Muscle layer of colon (tissue), 2 donors: Measurements from ENCODE around the gene TP53BP2.
"Not testable (repeated sequence)": the region's sequence is repeated elsewhere in the genome, so short reads cannot be mapped to it uniquely, and the experiment has no call there.

Source experiments
- H3K27ac ChIP-seq: one replicate; pipeline ENCODE4 v1.7.0; 2013; ENCODE audit warnings: low read depth, mild to moderate bottlenecking, low read length, moderate library complexity
- H3K27me3 ChIP-seq, 2 donors: one replicate each; pipeline ENCODE4 v1.7.0; 2013; ENCODE audit warnings: low read length in 2 of 2, mild to moderate bottlenecking in 2 of 2; ENCODE audit not compliant: insufficient read depth in 2 of 2, control insufficient read depth in 1 of 2
- H3K36me3 ChIP-seq: one replicate; pipeline ENCODE4 v1.7.0; 2013; ENCODE audit warnings: mild to moderate bottlenecking, low read length; ENCODE audit not compliant: insufficient read depth
- H3K4me1 ChIP-seq: one replicate; pipeline ENCODE4 v1.7.0; 2013; ENCODE audit warnings: mild to moderate bottlenecking, low read length; ENCODE audit not compliant: insufficient read depth
- H3K4me3 ChIP-seq, 2 donors: one replicate each; pipeline ENCODE4 v1.7.0; 2013; ENCODE audit warnings: low read length in 2 of 2, low read depth in 1 of 2, mild to moderate bottlenecking in 1 of 2, moderate library complexity in 1 of 2
- H3K9ac ChIP-seq: one replicate; pipeline ENCODE4 v1.7.0; 2013; ENCODE audit warnings: low read length
- H3K9me3 ChIP-seq: one replicate; pipeline ENCODE4 v1.7.0; 2013; ENCODE audit warnings: mild to moderate bottlenecking, low read length
- donor health status: abdominal sarcoma.
- donor health status: Adenocarcinoma of cecum.

The TP53BP2 gene

GRCh38 chr1:223848536-223848935, 2.8 kb upstream of the TP53BP2 start:
- no peak overlapping the region for H3K27ac ChIP-seq
- H3K4me3 ChIP-seq = no peak overlapping the region
- H3K36me3 ChIP-seq = no peaks in the 10 kb centered on the region
- no peaks in the 10 kb centered on the region for H3K9me3 ChIP-seq
- H3K27me3 ChIP-seq = no peaks in the 10 kb centered on the region
- H3K9ac ChIP-seq = no peak overlapping the region
- H3K4me1 ChIP-seq = peaks cover 23% of the 10 kb centered on the region

GRCh38 chr1:223847781-223848345, 2.1 kb upstream of the TP53BP2 start:
- no peaks in the 10 kb centered on the region for H3K9me3 ChIP-seq
- no peak overlapping the region for H3K4me3 ChIP-seq
- no peaks in the 10 kb centered on the region for H3K36me3 ChIP-seq
- H3K9ac ChIP-seq = no peak overlapping the region
- no peaks in the 10 kb centered on the region for H3K27me3 ChIP-seq
- H3K4me1 ChIP-seq = peaks cover 23% of the 10 kb centered on the region
- no peak overlapping the region for H3K27ac ChIP-seq

GRCh38 chr1:223845037-223845809, 524 bp downstream of the TP53BP2 start:
- Histone ChIP-seq H3K27me3 (no peaks in the 10 kb centered on the region), H3K4me3 (peak overlapping the region; percentile 69 to 90), H3K9me3 (no peaks in the 10 kb centered on the region), H3K9ac (peak overlapping the region; percentile 29), H3K27ac (peak overlapping the region; percentile 93), H3K36me3 (no peaks in the 10 kb centered on the region), H3K4me1 (peaks cover 27% of the 10 kb centered on the region)

- Histone ChIP-seq H3K9ac (peak overlapping the region; percentile 29), H3K27ac (peak overlapping the region; percentile 93), H3K9me3 (no peaks in the 10 kb centered on the region), H3K27me3 (no peaks in the 10 kb centered on the region), H3K36me3 (no peaks in the 10 kb centered on the region), H3K4me3 (peak overlapping the region; percentile 69 to 90), H3K4me1 (peaks cover 27% of the 10 kb centered on the region)
These were observed 1.0 kb downstream of the TP53BP2 start for GRCh38 chr1:223844787-223845036.

GRCh38 chr1:223843934-223844786, 1.6 kb downstream of the TP53BP2 start:
- peak overlapping the region in 1 of 2 donors; percentile 69 for H3K4me3 ChIP-seq
- H3K27me3 ChIP-seq = no peaks in the 10 kb centered on the region
- peaks cover 27% of the 10 kb centered on the region for H3K4me1 ChIP-seq
- H3K9me3 ChIP-seq = no peaks in the 10 kb centered on the region
- H3K9ac ChIP-seq = peak overlapping the region; percentile 29
- H3K27ac ChIP-seq = peak overlapping the region; percentile 93
- no peaks in the 10 kb centered on the region for H3K36me3 ChIP-seq

GRCh38 chr1:223842784-223843183, 3.0 kb downstream of the TP53BP2 start:
- H3K27me3 ChIP-seq = no peaks in the 10 kb centered on the region
- H3K9ac ChIP-seq = no peak overlapping the region
- no peak overlapping the region for H3K27ac ChIP-seq
- H3K36me3 ChIP-seq = no peaks in the 10 kb centered on the region
- no peak overlapping the region for H3K4me3 ChIP-seq
- peaks cover 32% of the 10 kb centered on the region for H3K4me1 ChIP-seq
- no peaks in the 10 kb centered on the region for H3K9me3 ChIP-seq

GRCh38 chr1:223841977-223842623, 3.6 kb downstream of the TP53BP2 start:
- not testable (repeated sequence) for H3K27ac ChIP-seq, H3K4me3 ChIP-seq, H3K9ac ChIP-seq, H3K9me3 ChIP-seq, H3K36me3 ChIP-seq, H3K27me3 ChIP-seq
- H3K4me1 ChIP-seq = peaks cover 29% of the 10 kb centered on the region

- H3K9ac ChIP-seq = no peak overlapping the region
- no peak overlapping the region for H3K4me3 ChIP-seq
- no peak overlapping the region for H3K27ac ChIP-seq
- H3K4me1 ChIP-seq = peaks cover 32% of the 10 kb centered on the region
- H3K27me3 ChIP-seq = no peaks in the 10 kb centered on the region
- no peaks in the 10 kb centered on the region for H3K9me3 ChIP-seq
- H3K36me3 ChIP-seq = no peaks in the 10 kb centered on the region
These were observed 5.5 kb downstream of the TP53BP2 start for GRCh38 chr1:223840254-223840653.

GRCh38 chr1:223838125-223838854, 7.5 kb downstream of the TP53BP2 start:
- H3K36me3 ChIP-seq = no peaks in the 10 kb centered on the region
- H3K9me3 ChIP-seq = no peaks in the 10 kb centered on the region
- no peak overlapping the region for H3K4me3 ChIP-seq
- no peak overlapping the region for H3K9ac ChIP-seq
- peaks cover 29% of the 10 kb centered on the region for H3K4me1 ChIP-seq
- no peaks in the 10 kb centered on the region for H3K27me3 ChIP-seq
- H3K27ac ChIP-seq = no peak overlapping the region

- Histone ChIP-seq H3K27ac (no peak overlapping the region), H3K9ac (no peak overlapping the region), H3K4me1 (peaks cover 33% of the 10 kb centered on the region), H3K36me3 (no peaks in the 10 kb centered on the region), H3K9me3 (no peaks in the 10 kb centered on the region), H3K4me3 (no peak overlapping the region), H3K27me3 (no peaks in the 10 kb centered on the region)
These were observed 8.1 kb downstream of the TP53BP2 start for GRCh38 chr1:223837687-223838086.

GRCh38 chr1:223837206-223837605, 8.5 kb downstream of the TP53BP2 start:
- no peaks in the 10 kb centered on the region for H3K36me3 ChIP-seq
- H3K9me3 ChIP-seq = no peaks in the 10 kb centered on the region
- no peaks in the 10 kb centered on the region for H3K27me3 ChIP-seq
- H3K4me3 ChIP-seq = no peak overlapping the region
- no peak overlapping the region for H3K9ac ChIP-seq
- peaks cover 38% of the 10 kb centered on the region for H3K4me1 ChIP-seq
- no peak overlapping the region for H3K27ac ChIP-seq
